ENCODE data around the gene CRAMP1. TPM values are rescaled to one million over a fixed set of nuclear protein-coding genes. Genes with fewer than 3 reads are reported as not detected.

Gene CRAMP1
- total and polyA plus RNA-seq, 2 of the 8 experiments (the other 6 are each of a cell fraction or from before 2014, with no cell fraction given), result 19.2 to 23.2 TPM

- TF ChIP-seq HDAC6 (IDR thresholded peaks at IDR 0.05; ENCODE audit: low read depth, low read length), result no peak
Observed at GRCh38 chr16:1665829-1666228, 53.7 kb downstream of the CRAMP1 start (continued).
